GM19455 (cell line): ENCODE measurements around the gene NFATC3.

ENCODE experiments used
- ATAC-seq: cut with Tn5 transposase; IDR thresholded peaks from one replicate; pipeline ENCODE4 v1.9.1; 2021; ENCODE audit not compliant: unreplicated experiment

The NFATC3 gene

DNA sequence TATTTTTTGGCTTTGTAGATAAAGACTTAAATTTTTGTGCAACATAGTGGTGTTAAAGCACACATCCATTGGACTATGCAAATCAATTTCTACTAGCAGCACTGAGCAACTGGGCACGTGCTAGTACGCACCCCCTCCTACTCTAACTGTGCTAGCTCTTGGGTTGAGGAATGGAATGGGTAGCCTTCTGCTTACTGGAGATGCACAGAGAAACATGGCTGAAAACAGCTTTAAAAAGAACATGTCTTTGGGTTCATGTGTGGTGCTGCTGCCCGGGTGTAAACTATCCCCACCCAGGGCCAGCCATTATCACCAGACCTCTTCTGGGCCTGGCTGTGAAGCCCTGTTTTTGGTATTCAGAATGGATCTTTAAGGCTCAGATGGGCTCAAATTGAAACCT is 143.5 kb downstream of the NFATC3 start:
- ATAC-seq = no peak

- ATAC-seq = no peak
Measured at GRCh38 chr16:68229431-68230175, 144.4 kb downstream of the NFATC3 start.

DNA sequence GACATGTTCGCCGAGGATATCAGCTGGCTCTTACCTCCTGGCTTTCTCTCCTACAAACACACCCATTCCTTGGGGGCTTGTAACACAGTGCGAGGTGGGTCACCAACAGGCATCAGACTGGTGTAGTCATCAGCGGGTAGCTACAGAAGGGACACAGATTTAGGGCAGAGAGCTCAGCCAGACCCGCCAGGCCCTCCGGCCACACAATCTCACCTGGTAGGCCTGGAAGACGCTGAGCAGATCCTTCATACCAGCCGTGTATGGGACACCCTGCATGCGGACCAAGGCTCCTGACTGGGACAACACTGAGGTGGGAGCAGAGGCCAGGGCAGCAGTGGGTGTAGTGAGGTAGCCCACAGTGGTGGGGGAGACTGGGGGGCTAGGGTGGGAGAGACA is 145.0 kb downstream of the NFATC3 start:
- no peak for ATAC-seq

DNA sequence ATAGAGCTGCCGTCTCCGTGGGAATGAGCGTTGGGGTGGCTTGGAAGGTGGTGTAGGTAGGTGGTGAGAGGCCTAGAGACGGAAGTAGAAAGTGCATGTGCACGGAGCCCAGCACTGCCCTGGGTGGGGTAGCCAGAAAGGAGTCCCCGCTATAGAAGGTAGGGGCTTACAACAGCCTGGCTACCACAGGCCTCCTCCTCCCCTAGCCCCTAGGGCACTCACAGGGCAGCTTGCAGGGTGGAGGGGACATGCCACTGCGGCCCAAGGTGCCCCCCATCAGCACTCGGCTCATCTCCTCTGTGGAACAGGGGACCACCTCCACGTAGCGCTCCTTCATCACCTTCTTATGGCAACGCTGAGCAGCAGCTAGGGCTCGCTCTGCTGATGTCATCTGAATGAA is 145.8 kb downstream of the NFATC3 start:
- ATAC-seq = no peak

DNA sequence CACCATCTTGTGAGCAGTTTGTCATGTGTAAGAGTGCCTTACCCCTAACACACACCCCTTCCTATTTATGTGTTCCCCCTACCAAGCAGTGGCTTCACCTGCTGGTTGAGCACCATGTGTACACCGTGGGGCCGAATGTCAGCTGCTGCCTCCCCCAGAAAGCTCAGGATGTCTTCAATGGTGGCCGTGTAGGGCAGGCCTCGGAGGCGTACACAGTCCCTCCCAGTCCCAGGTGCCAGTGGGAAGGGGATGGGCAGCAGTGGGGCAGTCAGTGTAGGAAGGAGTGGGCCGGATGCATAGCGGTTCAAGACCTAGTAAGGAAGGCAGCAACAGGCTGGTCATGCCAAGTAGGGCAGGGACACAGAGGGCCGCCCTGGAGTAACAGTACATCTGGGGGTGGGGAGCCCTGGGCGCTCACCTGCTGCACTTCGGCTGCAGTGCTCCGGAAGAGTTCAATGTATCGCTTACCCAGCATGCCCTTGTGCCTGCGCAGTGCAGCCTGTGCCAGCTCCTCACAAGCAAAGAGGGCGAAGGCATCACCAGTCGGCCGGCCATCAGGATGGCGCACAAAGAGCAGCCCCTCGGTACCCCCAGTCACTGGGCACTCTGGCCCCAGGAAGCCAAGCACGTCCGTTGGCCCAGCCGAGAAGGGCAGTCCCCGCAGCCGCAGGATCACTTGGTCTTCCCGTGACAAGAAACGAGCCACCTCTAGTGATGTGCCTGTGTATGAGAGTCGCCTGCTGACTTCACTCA is 146.4 kb downstream of the NFATC3 start:
- ATAC-seq = no peak

- ATAC-seq = no peak
Measured at GRCh38 chr16:68232335-68232734, 147.2 kb downstream of the NFATC3 start.

DNA sequence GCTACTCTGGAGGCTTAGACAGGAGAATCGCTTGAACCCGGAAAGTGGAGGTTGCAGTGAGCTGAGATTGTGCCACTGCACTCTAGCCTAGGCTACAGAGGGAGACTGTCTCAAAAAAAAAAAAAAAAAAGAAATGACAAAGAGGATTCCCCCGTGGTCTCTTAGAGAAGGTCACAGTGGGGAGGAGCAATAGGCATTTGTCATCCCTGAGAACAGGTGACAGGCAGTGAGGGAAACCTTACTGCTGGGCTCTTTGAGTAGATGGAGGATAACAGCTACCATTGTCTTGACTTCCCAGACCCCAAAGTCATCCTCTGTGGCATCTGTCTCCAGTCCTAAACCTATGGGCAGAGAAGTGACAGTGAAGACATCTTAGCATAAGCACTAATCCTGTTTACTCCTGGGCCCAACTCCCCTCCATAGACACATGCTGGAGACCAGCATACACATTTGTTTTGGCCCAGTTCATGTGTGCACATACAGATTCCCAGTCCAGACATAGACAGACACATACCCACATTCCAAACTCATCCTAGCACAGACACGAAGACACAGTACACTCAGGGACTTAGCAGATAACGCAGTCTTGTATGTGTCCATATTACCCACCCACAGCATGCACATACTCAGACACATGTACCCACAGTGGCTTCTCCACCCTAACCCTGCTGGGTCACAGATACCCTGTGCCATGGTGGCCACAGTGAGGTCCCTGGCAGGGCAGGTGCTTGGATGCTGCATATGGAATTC is 148.1 kb downstream of the NFATC3 start:
- no peak for ATAC-seq

DNA sequence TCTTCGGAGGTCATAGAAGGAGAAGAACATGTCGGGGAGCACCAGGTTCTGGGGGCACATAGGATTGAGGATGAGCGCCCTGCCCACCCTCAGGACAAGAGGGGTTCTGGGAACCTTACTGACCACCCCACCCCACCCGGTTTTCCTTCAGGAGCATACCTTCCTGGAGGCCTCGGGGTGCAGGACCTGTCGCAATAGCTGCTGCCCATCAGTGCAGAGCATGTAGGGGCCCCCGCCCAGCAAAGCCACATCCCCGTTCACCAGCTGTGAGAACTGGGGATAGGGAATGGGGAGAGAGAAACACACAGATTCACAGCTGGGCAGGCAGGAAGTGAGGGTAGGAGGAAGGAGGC is 148.6 kb downstream of the NFATC3 start:
- no peak for ATAC-seq

GRCh38 chr16:68234188-68235107 is 149.3 kb downstream of the NFATC3 start:
- ATAC-seq = no peak

DNA sequence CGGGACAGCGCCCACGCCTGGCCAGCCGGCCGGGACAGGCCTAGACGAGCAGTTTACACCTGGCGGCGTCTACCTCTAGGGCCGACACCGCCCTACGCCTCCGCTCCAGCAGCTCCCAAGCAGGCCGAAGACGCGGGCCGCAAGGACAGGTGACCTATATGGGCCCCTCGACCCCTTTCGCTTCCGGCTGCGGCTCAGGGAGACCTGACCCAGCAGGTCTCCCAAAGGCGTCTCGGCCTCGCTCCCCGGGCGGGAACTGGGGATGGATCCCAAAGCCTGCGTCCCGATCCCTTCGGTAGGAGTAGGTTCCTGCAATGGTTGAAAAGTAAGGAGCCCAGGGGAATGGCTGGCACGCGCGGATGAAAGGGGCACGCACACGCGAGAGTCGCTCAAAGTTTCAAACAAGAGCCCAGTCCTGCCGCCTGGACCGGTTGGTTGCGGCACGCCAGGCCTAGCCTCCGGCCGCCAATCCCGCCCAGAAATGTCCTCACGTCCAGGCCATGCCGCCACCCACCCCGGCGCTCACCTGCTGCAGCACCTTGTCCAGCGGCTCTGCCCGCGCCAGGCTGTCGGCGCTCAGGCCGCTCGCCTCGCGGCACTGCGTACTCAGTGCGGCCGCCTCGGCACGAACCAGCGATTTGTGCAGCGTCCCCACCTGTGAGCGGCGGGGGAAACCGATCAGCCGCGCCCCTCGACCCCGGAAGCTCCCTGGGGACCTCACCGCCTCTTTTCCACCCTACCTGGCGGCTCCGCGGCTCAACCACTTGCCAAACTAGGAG is 150.1 kb downstream of the NFATC3 start:
- no peak for ATAC-seq

DNA sequence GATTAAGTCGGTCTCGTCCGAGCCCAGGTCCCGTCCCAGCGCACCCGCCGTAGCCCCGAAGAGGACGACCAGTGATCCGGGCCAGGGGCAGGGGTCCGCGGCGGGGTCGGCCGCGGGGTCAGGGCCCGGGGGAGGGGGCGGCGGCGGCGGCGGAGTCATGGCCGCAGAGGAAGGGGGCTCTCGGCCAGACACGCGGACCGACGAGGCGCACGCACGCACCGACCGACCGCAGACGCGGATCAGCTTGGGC is 150.6 kb downstream of the NFATC3 start, which contains the start of gene ESRP2:
ESRP2 (minus strand) TSS at position 241 of the 250 bp plus-strand sequence; CDS start at position 159, 82 bp downstream.
- ATAC-seq = no peak

DNA sequence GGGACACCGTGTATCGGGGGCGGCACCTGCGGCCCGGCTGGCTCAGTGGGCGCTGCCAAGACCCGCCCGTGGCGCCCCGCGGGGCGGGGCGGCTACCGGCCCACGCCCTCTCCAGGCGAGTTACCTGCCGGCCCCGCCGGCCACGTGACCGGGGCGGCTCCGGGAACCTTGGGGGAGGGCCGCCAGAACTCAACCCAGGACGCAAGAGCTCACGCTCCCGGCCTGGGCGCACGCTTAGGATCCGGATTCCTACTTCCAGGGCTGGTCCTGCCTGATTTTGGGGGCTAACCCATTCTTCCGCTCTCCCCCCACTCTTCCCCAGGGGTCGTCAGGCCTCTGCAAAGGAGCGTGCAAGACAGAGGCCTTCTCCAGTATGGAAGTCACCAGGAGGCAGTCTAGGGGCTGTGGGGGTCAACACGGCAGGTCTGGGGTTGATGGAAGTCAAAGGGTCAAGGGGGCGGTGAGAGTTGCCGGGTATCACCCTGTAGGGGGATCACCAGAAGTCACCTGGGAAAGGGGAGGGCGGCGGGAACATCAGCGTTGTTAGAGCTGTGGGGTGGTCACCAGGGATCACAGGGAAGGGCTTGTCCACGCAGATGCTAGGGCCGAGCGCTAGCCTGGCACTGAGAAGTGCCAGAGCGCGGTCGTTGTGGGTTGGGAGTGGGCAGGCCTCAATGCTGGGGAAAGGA is 151.1 kb downstream of the NFATC3 start:
- ATAC-seq = no peak

- ATAC-seq = no peak
Measured at GRCh38 chr16:68236826-68237242, 151.7 kb downstream of the NFATC3 start.

DNA sequence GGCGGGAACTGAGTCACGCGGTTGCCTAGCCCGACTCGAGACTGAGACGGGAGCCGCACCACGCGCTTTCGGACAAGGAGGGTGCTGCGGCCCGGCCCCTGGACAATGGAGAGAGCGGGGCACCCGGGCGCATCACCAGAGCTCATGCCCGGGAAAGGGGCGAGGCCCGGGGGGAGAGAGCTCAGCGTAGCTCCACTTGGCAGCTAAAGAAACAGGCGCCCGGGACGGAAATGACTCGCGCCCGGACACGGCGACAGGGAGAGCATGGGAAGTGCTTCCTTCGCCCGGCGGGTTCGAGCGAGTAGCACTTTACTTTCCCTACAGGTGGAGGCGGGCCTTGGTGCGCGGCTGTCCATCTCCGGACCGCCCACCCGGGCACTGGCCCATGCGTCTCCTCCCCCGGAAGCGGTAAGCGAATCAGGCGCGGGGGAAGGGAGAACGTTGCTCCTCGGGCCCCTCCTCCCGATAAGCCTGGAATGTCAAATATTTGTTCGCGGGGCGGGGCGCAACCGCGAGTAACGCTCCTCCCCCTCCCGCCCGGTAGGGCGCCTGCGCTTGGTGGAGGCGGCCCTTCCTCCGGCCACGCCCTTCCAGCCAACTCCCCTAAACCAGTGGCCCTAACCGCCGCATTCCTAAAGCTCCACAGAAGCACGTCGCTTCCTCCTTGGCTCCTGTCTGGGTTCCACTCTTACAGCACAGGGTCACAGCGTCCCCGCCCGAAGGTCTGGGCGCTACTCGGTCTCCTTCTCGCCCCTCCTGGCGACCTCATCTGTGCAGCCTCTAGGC is 152.3 kb downstream of the NFATC3 start:
- ATAC-seq = peak; percentile 81

DNA sequence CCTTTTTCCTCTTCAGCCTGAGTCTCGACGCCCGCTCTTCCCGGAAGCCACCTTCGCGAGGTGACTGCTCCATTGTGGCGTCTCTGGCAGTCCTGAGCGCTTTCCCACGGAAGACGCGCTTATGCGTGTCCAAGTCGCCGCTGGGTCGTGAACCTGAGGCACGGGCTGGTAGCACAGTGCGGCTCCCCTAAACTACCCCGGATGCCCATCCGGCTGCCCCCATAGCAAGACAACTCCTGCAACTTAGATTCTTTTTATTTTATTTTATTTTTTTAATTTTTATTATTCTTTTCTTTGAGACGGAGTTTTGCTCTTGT is 152.8 kb downstream of the NFATC3 start:
- peak; percentile 26 for ATAC-seq

- no peak for ATAC-seq
Measured at GRCh38 chr16:68242085-68242484, 156.9 kb downstream of the NFATC3 start.

- no peak for ATAC-seq
Measured at GRCh38 chr16:68242926-68243858, 158.0 kb downstream of the NFATC3 start.

DNA sequence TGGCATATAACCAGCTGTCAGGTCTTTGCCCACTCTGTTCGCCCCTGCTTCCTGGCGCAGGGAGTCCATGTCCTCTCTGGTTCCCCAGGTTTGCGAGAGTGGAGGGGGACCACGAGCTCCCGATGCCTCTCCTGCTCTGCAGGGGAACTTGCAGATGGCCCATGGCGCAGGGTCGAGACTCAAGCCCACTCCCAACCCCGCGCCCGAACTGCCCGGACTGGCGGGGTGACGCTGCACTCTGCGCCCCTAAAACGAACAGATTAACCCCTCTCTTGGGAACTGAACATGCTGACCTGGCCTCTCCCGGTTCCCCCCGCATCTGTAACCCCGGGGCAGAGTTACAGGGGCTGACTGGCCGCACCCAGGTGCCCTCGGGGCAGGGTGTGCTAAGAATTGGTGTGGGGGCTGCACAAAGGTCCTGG is 159.3 kb downstream of the NFATC3 start:
- ATAC-seq = peak; percentile 8
